Measurements from ENCODE around the gene TRNAU1AP.

- TF ChIP-seq CTCF (IDR thresholded peaks at IDR 0.05) (no peak), POLR2A (IDR thresholded peaks at IDR 0.05) (no peak)
These were observed 4.6 kb upstream of the TRNAU1AP start for GRCh38 chr1:28548318-28548717.

Measured in lower leg skin (tissue), 3 donors.